Ishikawa (cell line): ENCODE measurements around the gene BCKDK.

Experiments used
- CREB1 ChIP-seq: IDR thresholded peaks from 2 replicates; pipeline ENCODE4 v1.6.1; 2012; ENCODE audit warnings: low read depth
- EP300 ChIP-seq: IDR thresholded peaks from 2 replicates; pipeline ENCODE4 v1.6.1; 2012; ENCODE audit warnings: borderline replicate concordance
- RAD21 ChIP-seq: IDR thresholded peaks from 2 replicates; pipeline ENCODE4 v1.6.1; 2012; ENCODE audit warnings: low read depth
- REST ChIP-seq: IDR thresholded peaks from 2 replicates; pipeline ENCODE4 v1.6.1; 2012; ENCODE audit warnings: low read depth, mild to moderate bottlenecking
- USF1 ChIP-seq: IDR thresholded peaks from 2 replicates; pipeline ENCODE4 v1.6.1; 2012
- YY1 ChIP-seq: IDR thresholded peaks from 2 replicates; pipeline ENCODE4 v1.6.1; 2012; ENCODE audit warnings: low read depth
- ZBTB7A ChIP-seq: IDR thresholded peaks from 2 replicates; pipeline ENCODE4 v1.6.1; 2012; ENCODE audit warnings: low read depth

DNA sequence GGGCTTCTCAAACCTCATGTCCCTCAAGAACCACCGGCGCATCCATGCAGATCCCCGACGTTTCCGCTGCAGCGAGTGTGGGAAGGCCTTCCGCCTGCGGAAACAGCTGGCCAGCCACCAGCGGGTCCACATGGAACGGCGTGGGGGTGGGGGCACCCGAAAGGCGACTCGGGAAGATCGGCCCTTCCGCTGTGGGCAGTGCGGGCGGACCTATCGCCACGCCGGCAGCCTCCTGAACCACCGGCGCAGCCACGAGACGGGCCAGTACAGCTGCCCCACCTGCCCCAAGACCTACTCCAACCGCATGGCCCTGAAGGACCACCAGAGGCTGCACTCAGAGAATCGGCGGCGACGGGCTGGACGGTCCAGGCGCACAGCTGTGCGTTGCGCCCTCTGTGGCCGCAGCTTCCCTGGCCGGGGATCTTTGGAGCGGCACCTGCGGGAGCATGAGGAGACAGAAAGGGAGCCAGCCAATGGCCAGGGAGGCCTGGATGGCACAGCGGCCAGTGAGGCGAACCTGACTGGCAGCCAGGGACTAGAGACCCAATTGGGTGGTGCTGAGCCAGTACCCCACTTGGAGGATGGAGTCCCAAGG lies 28.1 kb upstream of the BCKDK start:
- TF ChIP-seq CREB1 (no peak), REST (no peak), USF1 (no peak), ZBTB7A (no peak), EP300 (no peak), RAD21 (no peak), YY1 (no peak)
